Glomerular visceral epithelial cell (primary cell): ENCODE results near the gene SEMA6A.
"Not testable (repeated sequence)": the region's sequence is repeated elsewhere in the genome, so short reads cannot be mapped to it uniquely, and the experiment has no call there.

Experiments
- DNase-seq: peaks from one replicate; pipeline ENCODE4 v3.0.0-alpha.2; 2016; ENCODE audit errors: extremely low spot score

Gene SEMA6A

GRCh38 chr5:116523182-116523581, 51.4 kb downstream of the SEMA6A start:
- DNase-seq: not testable (repeated sequence)

- no peak for DNase-seq
These were observed 52.1 kb downstream of the SEMA6A start for GRCh38 chr5:116522356-116523136.

- peak; percentile 37 for DNase-seq
These were observed 53.3 kb downstream of the SEMA6A start for GRCh38 chr5:116521173-116521872.

GRCh38 chr5:116520771-116521170, 53.9 kb downstream of the SEMA6A start:
- DNase-seq: no peak

GRCh38 chr5:116518423-116518822, 56.2 kb downstream of the SEMA6A start:
- DNase-seq: no peak

GRCh38 chr5:116517488-116517887, 57.1 kb downstream of the SEMA6A start:
- DNase-seq: no peak

- no peak for DNase-seq
These were observed 58.6 kb downstream of the SEMA6A start for GRCh38 chr5:116516021-116516420.

GRCh38 chr5:116514421-116514970, 60.1 kb downstream of the SEMA6A start:
- no peak for DNase-seq

GRCh38 chr5:116510517-116510916, 64.1 kb downstream of the SEMA6A start:
- no peak for DNase-seq

- no peak for DNase-seq
These were observed 65.0 kb downstream of the SEMA6A start for GRCh38 chr5:116509483-116510244.

GRCh38 chr5:116508835-116509234, 65.8 kb downstream of the SEMA6A start:
- no peak for DNase-seq

- no peak for DNase-seq
These were observed 66.5 kb downstream of the SEMA6A start for GRCh38 chr5:116507941-116508655.

GRCh38 chr5:116507051-116507537, 67.5 kb downstream of the SEMA6A start:
- DNase-seq: no peak

- DNase-seq: no peak
These were observed 68.1 kb downstream of the SEMA6A start for GRCh38 chr5:116506488-116506887.

GRCh38 chr5:116504593-116505166, 69.9 kb downstream of the SEMA6A start:
- DNase-seq: no peak

GRCh38 chr5:116502616-116503015, 72.0 kb downstream of the SEMA6A start:
- DNase-seq: peak; percentile 53

- DNase-seq: no peak
These were observed 72.5 kb downstream of the SEMA6A start for GRCh38 chr5:116502138-116502537.

GRCh38 chr5:116498503-116499048, 76.0 kb downstream of the SEMA6A start:
- no peak for DNase-seq

GRCh38 chr5:116497631-116498030, 77.0 kb downstream of the SEMA6A start:
- no peak for DNase-seq

GRCh38 chr5:116495786-116496357, 78.8 kb downstream of the SEMA6A start:
- DNase-seq: no peak
